Astrocyte of the cerebellum (primary cell): Measurements from ENCODE around the gene ACYP1.

Experiments used
- DNase-seq: peaks from one replicate; pipeline ENCODE4 v3.0.0-alpha.2; 2011; ENCODE audit warnings: low read depth
- H3K4me3 ChIP-seq: 2 replicates; pipeline ENCODE4 v1.5.1; 2011; ENCODE audit warnings: mild to moderate bottlenecking, low read depth, low read length, moderate library complexity
- CTCF ChIP-seq: IDR thresholded peaks from 2 replicates; pipeline ENCODE4 v1.5.1; 2012; ENCODE audit warnings: low read length, low read depth, moderate library complexity, mild to moderate bottlenecking; ENCODE audit errors: missing control alignments
- in situ Hi-C: cut with HindIII; loops from 2 replicates; pipeline ENCODE4 v1.10.0; 2017; ENCODE audit warnings: low sequenced_read_pairs

ACYP1 gene

GRCh38 chr14:75010472-75011093, 53.2 kb downstream of the ACYP1 start:
- no peak overlapping the region for H3K4me3 ChIP-seq
- no peak for DNase-seq
- in situ Hi-C loops: no loop called here
- no peak for TF ChIP-seq CTCF

GRCh38 chr14:75009176-75009575, 54.6 kb downstream of the ACYP1 start:
- no peak for DNase-seq
- no peak for TF ChIP-seq CTCF
- no peak overlapping the region for H3K4me3 ChIP-seq
- in situ Hi-C loops: no loop called here

GRCh38 chr14:75005357-75005756, 58.5 kb downstream of the ACYP1 start:
- DNase-seq: no peak
- in situ Hi-C loops: no loop called here
- TF ChIP-seq CTCF: no peak
- H3K4me3 ChIP-seq: no peak overlapping the region

GRCh38 chr14:75003250-75004027, 60.4 kb downstream of the ACYP1 start:
- no peak for TF ChIP-seq CTCF
- DNase-seq: no peak
- peak overlapping the region; percentile 82 for H3K4me3 ChIP-seq
- in situ Hi-C loops: no loop called here
